HepG2 (cell line): ENCODE results near the gene PARP2.

ENCODE experiments used
- CTCF ChIP-seq: sonication (generic); formaldehyde crosslinking; IDR thresholded peaks from 2 replicates; pipeline ENCODE4 v1.5.0; 2020; ENCODE audit warnings: mild to moderate bottlenecking, missing genetic modification reagents, moderate library complexity
- NR1H2 ChIP-seq: sonication (generic); formaldehyde crosslinking; IDR thresholded peaks from 2 replicates; pipeline ENCODE4 v1.8.1; 2022; ENCODE audit warnings: low read depth, missing genetic modification reagents, borderline replicate concordance
- POLR2A ChIP-seq, 2 experiments: IDR thresholded peaks; 2 replicates each; pipeline ENCODE4 v1.6.1; 2011; ENCODE audit warnings: low read depth in 2 of 2, low read length in 2 of 2, mild to moderate bottlenecking in 1 of 2, moderate library complexity in 1 of 2; ENCODE audit not compliant: insufficient read depth in 1 of 2
- SCMH1 ChIP-seq: sonication (generic); formaldehyde crosslinking; IDR thresholded peaks from 2 replicates; pipeline ENCODE4 v1.9.0; 2021; ENCODE audit warnings: missing genetic modification reagents, mild to moderate bottlenecking, borderline replicate concordance
- SYNCRIP ChIP-seq: fragments of 200-400 bp; formaldehyde crosslinking; IDR thresholded peaks from 2 replicates; pipeline ENCODE4 v1.6.1; 2018; ENCODE audit warnings: mild to moderate bottlenecking, low read depth, low read length; ENCODE audit not compliant: insufficient read depth
- ZFP37 ChIP-seq: sonication (generic); formaldehyde crosslinking; IDR thresholded peaks from 2 replicates; pipeline ENCODE4 v1.4.0; 2020; ENCODE audit warnings: missing genetic modification reagents, borderline replicate concordance
- ZFX ChIP-seq: sonication (generic); formaldehyde crosslinking; IDR thresholded peaks from 2 replicates; pipeline ENCODE4 v1.4.0; 2020; ENCODE audit warnings: mild to moderate bottlenecking, low read depth, missing genetic modification reagents, moderate library complexity
- ZNF274 ChIP-seq: sonication (generic); formaldehyde crosslinking; IDR thresholded peaks from 2 replicates; pipeline ENCODE4 v1.5.1; 2020; ENCODE audit warnings: mild to moderate bottlenecking, missing genetic modification reagents
- ZNF34 ChIP-seq: sonication (generic); formaldehyde crosslinking; IDR thresholded peaks from 2 replicates; pipeline ENCODE4 v1.4.0; 2020; ENCODE audit warnings: mild to moderate bottlenecking, missing genetic modification reagents, borderline replicate concordance
- TF ChIP-seq, protein P1 (sequence below): sonication (generic); formaldehyde crosslinking; IDR thresholded peaks from 2 replicates; pipeline ENCODE4 v1.8.1; 2022; ENCODE audit warnings: low read depth, mild to moderate bottlenecking, missing genetic modification reagents
- TF ChIP-seq, protein P2 (sequence below): sonication (generic); formaldehyde crosslinking; conservative IDR thresholded peaks from 2 replicates; pipeline ENCODE4 v1.4.0; 2020; ENCODE audit warnings: missing genetic modification reagents
- TF ChIP-seq, protein P3 (sequence below): IDR thresholded peaks from 2 replicates; pipeline ENCODE4 v1.6.1; 2012; ENCODE audit warnings: inconsistent platforms
- TF ChIP-seq, protein P4 (sequence below): fragments of 450-650 bp; IDR thresholded peaks from 2 replicates; pipeline ENCODE4 v1.6.1; 2017; ENCODE audit warnings: mild to moderate bottlenecking

GRCh38 chr14:20294636-20295035 is 48.8 kb upstream of the PARP2 start:
- TF ChIP-seq, protein P1, sequence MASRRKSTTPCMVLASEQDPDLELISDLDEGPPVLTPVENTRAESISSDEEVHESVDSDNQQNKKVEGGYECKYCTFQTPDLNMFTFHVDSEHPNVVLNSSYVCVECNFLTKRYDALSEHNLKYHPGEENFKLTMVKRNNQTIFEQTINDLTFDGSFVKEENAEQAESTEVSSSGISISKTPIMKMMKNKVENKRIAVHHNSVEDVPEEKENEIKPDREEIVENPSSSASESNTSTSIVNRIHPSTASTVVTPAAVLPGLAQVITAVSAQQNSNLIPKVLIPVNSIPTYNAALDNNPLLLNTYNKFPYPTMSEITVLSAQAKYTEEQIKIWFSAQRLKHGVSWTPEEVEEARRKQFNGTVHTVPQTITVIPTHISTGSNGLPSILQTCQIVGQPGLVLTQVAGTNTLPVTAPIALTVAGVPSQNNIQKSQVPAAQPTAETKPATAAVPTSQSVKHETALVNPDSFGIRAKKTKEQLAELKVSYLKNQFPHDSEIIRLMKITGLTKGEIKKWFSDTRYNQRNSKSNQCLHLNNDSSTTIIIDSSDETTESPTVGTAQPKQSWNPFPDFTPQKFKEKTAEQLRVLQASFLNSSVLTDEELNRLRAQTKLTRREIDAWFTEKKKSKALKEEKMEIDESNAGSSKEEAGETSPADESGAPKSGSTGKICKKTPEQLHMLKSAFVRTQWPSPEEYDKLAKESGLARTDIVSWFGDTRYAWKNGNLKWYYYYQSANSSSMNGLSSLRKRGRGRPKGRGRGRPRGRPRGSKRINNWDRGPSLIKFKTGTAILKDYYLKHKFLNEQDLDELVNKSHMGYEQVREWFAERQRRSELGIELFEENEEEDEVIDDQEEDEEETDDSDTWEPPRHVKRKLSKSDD (CRISPR knock-in tag), result no peak
- TF ChIP-seq SCMH1 (no peak), CTCF (CRISPR knock-in tag) (no peak), ZNF34 (CRISPR knock-in tag) (no peak), ZFX (CRISPR knock-in tag) (no peak), NR1H2 (CRISPR knock-in tag) (no peak), SYNCRIP (no peak), ZFP37 (CRISPR knock-in tag) (no peak), ZNF274 (CRISPR knock-in tag) (no peak), POLR2A (IDR thresholded peaks at IDR 0.05; ENCODE audit: insufficient read depth in 1 of 2, low read depth in 2 of 2, low read length in 2 of 2) (no peak)
- TF ChIP-seq, protein P2, sequence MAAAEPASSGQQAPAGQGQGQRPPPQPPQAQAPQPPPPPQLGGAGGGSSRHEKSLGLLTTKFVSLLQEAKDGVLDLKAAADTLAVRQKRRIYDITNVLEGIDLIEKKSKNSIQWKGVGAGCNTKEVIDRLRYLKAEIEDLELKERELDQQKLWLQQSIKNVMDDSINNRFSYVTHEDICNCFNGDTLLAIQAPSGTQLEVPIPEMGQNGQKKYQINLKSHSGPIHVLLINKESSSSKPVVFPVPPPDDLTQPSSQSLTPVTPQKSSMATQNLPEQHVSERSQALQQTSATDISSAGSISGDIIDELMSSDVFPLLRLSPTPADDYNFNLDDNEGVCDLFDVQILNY (CRISPR knock-in tag), result no peak
- TF ChIP-seq, protein P3, sequence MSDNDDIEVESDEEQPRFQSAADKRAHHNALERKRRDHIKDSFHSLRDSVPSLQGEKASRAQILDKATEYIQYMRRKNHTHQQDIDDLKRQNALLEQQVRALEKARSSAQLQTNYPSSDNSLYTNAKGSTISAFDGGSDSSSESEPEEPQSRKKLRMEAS, result no peak
- TF ChIP-seq, protein P4, sequence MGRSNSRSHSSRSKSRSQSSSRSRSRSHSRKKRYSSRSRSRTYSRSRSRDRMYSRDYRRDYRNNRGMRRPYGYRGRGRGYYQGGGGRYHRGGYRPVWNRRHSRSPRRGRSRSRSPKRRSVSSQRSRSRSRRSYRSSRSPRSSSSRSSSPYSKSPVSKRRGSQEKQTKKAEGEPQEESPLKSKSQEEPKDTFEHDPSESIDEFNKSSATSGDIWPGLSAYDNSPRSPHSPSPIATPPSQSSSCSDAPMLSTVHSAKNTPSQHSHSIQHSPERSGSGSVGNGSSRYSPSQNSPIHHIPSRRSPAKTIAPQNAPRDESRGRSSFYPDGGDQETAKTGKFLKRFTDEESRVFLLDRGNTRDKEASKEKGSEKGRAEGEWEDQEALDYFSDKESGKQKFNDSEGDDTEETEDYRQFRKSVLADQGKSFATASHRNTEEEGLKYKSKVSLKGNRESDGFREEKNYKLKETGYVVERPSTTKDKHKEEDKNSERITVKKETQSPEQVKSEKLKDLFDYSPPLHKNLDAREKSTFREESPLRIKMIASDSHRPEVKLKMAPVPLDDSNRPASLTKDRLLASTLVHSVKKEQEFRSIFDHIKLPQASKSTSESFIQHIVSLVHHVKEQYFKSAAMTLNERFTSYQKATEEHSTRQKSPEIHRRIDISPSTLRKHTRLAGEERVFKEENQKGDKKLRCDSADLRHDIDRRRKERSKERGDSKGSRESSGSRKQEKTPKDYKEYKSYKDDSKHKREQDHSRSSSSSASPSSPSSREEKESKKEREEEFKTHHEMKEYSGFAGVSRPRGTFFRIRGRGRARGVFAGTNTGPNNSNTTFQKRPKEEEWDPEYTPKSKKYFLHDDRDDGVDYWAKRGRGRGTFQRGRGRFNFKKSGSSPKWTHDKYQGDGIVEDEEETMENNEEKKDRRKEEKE, result no peak
